ENCODE data around the gene SPATA20. TPM values are rescaled to one million over a fixed set of nuclear protein-coding genes. Genes with fewer than 3 reads are reported as not detected.

Gene SPATA20
- total and polyA plus RNA-seq, 2 of the 13 experiments (the other 11 are each of a cell fraction or from before 2014, with no cell fraction given): 36.1 to 64.8 TPM

GRCh38 chr17:50547035-50547735 lies at the start of gene SPATA20 (continued):
- TF ChIP-seq ARID5B (CRISPR knock-in tag; IDR thresholded peaks at IDR 0.05): peak; percentile 67
- peak; percentile 61 for TF ChIP-seq ZNF629 (CRISPR knock-in tag; conservative IDR thresholded peaks at IDR 0.05)
- TF ChIP-seq ZSCAN20 (CRISPR knock-in tag; IDR thresholded peaks at IDR 0.05; ENCODE audit: borderline replicate concordance): peak; percentile 93
- TF ChIP-seq ZSCAN22 (CRISPR knock-in tag; IDR thresholded peaks at IDR 0.05): no peak
- TF ChIP-seq JARID2 (CRISPR knock-in tag; IDR thresholded peaks at IDR 0.05; ENCODE audit: insufficient replicate concordance): peak; percentile 84
- TF ChIP-seq GABPA (IDR thresholded peaks at IDR 0.05; ENCODE audit: low read depth, low read length): peak; percentile 26
- TF ChIP-seq GABPA (CRISPR knock-in tag; IDR thresholded peaks at IDR 0.05; ENCODE audit: low read depth): peak; percentile 45; the same call in 1 of the 2 replicates
- no peak for TF ChIP-seq RFX1 (IDR thresholded peaks at IDR 0.05)
- no peak for TF ChIP-seq ZNF337 (CRISPR knock-in tag; IDR thresholded peaks at IDR 0.05; ENCODE audit: borderline replicate concordance, low read depth)
- no peak for TF ChIP-seq NONO (IDR thresholded peaks at IDR 0.05)
- TF ChIP-seq NONO (CRISPR knock-in tag; conservative IDR thresholded peaks at IDR 0.05): peak; percentile 80; the same call in 1 of the 2 replicates
- peak; percentile 86 for TF ChIP-seq UBTF (CRISPR knock-in tag; IDR thresholded peaks at IDR 0.05)
- no peak for TF ChIP-seq ZNF781 (CRISPR knock-in tag; IDR thresholded peaks at IDR 0.05; ENCODE audit: borderline replicate concordance, not compliant biosample characterization)
- no peak for TF ChIP-seq BRF2 (CRISPR knock-in tag; IDR thresholded peaks at IDR 0.05)
- TF ChIP-seq ZBTB43 (CRISPR knock-in tag; conservative IDR thresholded peaks at IDR 0.05): peak; percentile 89
- TF ChIP-seq MTF1 (CRISPR knock-in tag; IDR thresholded peaks at IDR 0.05): no peak
- peak; percentile 51; the same call in 1 of the 2 replicates for TF ChIP-seq CSRNP1 (CRISPR knock-in tag; IDR thresholded peaks at IDR 0.05)
- TF ChIP-seq ZNF367 (CRISPR knock-in tag; IDR thresholded peaks at IDR 0.05; ENCODE audit: borderline replicate concordance): peak; percentile 77; the same call in 1 of the 2 replicates
- no peak for TF ChIP-seq LCORL (IDR thresholded peaks at IDR 0.05)
- TF ChIP-seq LCORL (CRISPR knock-in tag; IDR thresholded peaks at IDR 0.05): peak; percentile 92

All from HepG2 (cell line).